HG03571 (cell line): Measurements from ENCODE around the gene KCNK1.

Source experiments
- ATAC-seq: cut with Tn5 transposase; IDR thresholded peaks from one replicate; pipeline ENCODE4 v1.9.1; 2021; ENCODE audit not compliant: unreplicated experiment

Gene KCNK1

GRCh38 chr1:233635765-233636502 is 22.0 kb downstream of the KCNK1 start:
- ATAC-seq = no peak

GRCh38 chr1:233636503-233636877 is 22.6 kb downstream of the KCNK1 start:
- no peak for ATAC-seq

GRCh38 chr1:233638513-233638912 is 24.6 kb downstream of the KCNK1 start:
- ATAC-seq = no peak

- ATAC-seq = no peak
These were observed 25.7 kb downstream of the KCNK1 start for GRCh38 chr1:233639611-233640010.

- ATAC-seq = no peak
These were observed 26.3 kb downstream of the KCNK1 start for GRCh38 chr1:233640179-233640578.

GRCh38 chr1:233641029-233641428 is 27.1 kb downstream of the KCNK1 start:
- no peak for ATAC-seq

- no peak for ATAC-seq
These were observed 33.2 kb downstream of the KCNK1 start for GRCh38 chr1:233647073-233647472.

GRCh38 chr1:233647636-233648035 is 33.7 kb downstream of the KCNK1 start:
- no peak for ATAC-seq

GRCh38 chr1:233651061-233651460 is 37.2 kb downstream of the KCNK1 start:
- ATAC-seq = no peak

- no peak for ATAC-seq
These were observed 37.8 kb downstream of the KCNK1 start for GRCh38 chr1:233651563-233652233.

GRCh38 chr1:233652526-233652925 is 38.6 kb downstream of the KCNK1 start:
- ATAC-seq = no peak

GRCh38 chr1:233654658-233655280 is 40.9 kb downstream of the KCNK1 start:
- no peak for ATAC-seq

GRCh38 chr1:233655301-233655740 is 41.4 kb downstream of the KCNK1 start:
- no peak for ATAC-seq

- no peak for ATAC-seq
These were observed 42.2 kb downstream of the KCNK1 start for GRCh38 chr1:233656032-233656635.

GRCh38 chr1:233656687-233657086 is 42.8 kb downstream of the KCNK1 start:
- no peak for ATAC-seq

GRCh38 chr1:233657466-233657865 is 43.6 kb downstream of the KCNK1 start:
- ATAC-seq = no peak

- no peak for ATAC-seq
These were observed 45.6 kb downstream of the KCNK1 start for GRCh38 chr1:233659495-233659894.

GRCh38 chr1:233661376-233662159 is 47.7 kb downstream of the KCNK1 start:
- no peak for ATAC-seq

- ATAC-seq = no peak
These were observed 48.8 kb downstream of the KCNK1 start for GRCh38 chr1:233662575-233663304.

GRCh38 chr1:233664253-233664652 is 50.3 kb downstream of the KCNK1 start:
- ATAC-seq = no peak
